ENCODE measurements around the gene ATP5PB.

GRCh38 chr1:111406321-111406768 lies 42.9 kb upstream of the ATP5PB start:
- no peak for TF ChIP-seq TCF4 (CRISPR knock-in tag; IDR thresholded peaks at IDR 0.05; ENCODE audit: borderline replicate concordance)
- TF ChIP-seq POU6F1 (CRISPR knock-in tag; IDR thresholded peaks at IDR 0.05; ENCODE audit: borderline replicate concordance, low read depth) = no peak
- TF ChIP-seq ZNF565 (CRISPR knock-in tag; conservative IDR thresholded peaks at IDR 0.05; ENCODE audit: low read depth) = no peak
- no peak for TF ChIP-seq TOX (CRISPR knock-in tag; IDR thresholded peaks at IDR 0.05; ENCODE audit: borderline replicate concordance)
- TF ChIP-seq, protein P1, sequence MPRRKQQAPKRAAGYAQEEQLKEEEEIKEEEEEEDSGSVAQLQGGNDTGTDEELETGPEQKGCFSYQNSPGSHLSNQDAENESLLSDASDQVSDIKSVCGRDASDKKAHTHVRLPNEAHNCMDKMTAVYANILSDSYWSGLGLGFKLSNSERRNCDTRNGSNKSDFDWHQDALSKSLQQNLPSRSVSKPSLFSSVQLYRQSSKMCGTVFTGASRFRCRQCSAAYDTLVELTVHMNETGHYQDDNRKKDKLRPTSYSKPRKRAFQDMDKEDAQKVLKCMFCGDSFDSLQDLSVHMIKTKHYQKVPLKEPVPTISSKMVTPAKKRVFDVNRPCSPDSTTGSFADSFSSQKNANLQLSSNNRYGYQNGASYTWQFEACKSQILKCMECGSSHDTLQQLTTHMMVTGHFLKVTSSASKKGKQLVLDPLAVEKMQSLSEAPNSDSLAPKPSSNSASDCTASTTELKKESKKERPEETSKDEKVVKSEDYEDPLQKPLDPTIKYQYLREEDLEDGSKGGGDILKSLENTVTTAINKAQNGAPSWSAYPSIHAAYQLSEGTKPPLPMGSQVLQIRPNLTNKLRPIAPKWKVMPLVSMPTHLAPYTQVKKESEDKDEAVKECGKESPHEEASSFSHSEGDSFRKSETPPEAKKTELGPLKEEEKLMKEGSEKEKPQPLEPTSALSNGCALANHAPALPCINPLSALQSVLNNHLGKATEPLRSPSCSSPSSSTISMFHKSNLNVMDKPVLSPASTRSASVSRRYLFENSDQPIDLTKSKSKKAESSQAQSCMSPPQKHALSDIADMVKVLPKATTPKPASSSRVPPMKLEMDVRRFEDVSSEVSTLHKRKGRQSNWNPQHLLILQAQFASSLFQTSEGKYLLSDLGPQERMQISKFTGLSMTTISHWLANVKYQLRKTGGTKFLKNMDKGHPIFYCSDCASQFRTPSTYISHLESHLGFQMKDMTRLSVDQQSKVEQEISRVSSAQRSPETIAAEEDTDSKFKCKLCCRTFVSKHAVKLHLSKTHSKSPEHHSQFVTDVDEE (CRISPR knock-in tag; IDR thresholded peaks at IDR 0.05) = no peak
